MCF 10A (cell line): Measurements from ENCODE around the gene DENND2A. TPM values are rescaled to one million over a fixed set of nuclear protein-coding genes. Genes with fewer than 3 reads are reported as not detected.
"Not testable (repeated sequence)": the region's sequence is repeated elsewhere in the genome, so short reads cannot be mapped to it uniquely, and the experiment has no call there.

Experiments
- BruUV-seq: library from RNA; stranded (reverse); fragments of 400-500 nt; replicated peaks from 2 replicates; lab custom pipeline; 2021; lab: Mats Ljungman, UMichigan
- CTCF ChIA-PET: fragments of 300-600 bp; sonication (Branson Sonifier 250); formaldehyde crosslinking; extraction: SDS; loops from one replicate; lab custom pipeline; 2021; ENCODE audit warnings: antibody characterized with exemption, inconsistent platforms; lab: Yijun Ruan, JAX
- POLR2A ChIA-PET: fragments of 300-600, 350-650 bp; sonication (Branson Sonifier 250); formaldehyde crosslinking; extraction: SDS; loops from one replicate; lab custom pipeline; 2020; ENCODE audit warnings: antibody characterized with exemption, inconsistent platforms; lab: Yijun Ruan, JAX
- DNase-seq: peaks from one replicate; pipeline ENCODE4 v3.0.0-alpha.2; 2018; ENCODE audit not compliant: unreplicated experiment
- H3K27ac Mint-ChIP-seq: one replicate; pipeline ENCODE4 v1.8.0; 2022; ENCODE audit warnings: mild to moderate bottlenecking, low read depth, mixed read lengths; ENCODE audit not compliant: unreplicated experiment
- H3K27me3 Mint-ChIP-seq: one replicate; pipeline ENCODE4 v1.8.0; 2022; ENCODE audit warnings: mixed read lengths; ENCODE audit not compliant: insufficient read depth, unreplicated experiment
- H3K36me3 Mint-ChIP-seq: one replicate; pipeline ENCODE4 v1.8.0; 2022; ENCODE audit warnings: mild to moderate bottlenecking, moderate library complexity, mixed read lengths; ENCODE audit not compliant: insufficient read depth, unreplicated experiment
- H3K4me1 Mint-ChIP-seq: one replicate; pipeline ENCODE4 v1.8.0; 2022; ENCODE audit warnings: mixed read lengths; ENCODE audit not compliant: insufficient read depth, unreplicated experiment
- H3K4me3 Mint-ChIP-seq: one replicate; pipeline ENCODE4 v1.8.0; 2022; ENCODE audit warnings: mild to moderate bottlenecking, moderate library complexity, mixed read lengths; ENCODE audit not compliant: unreplicated experiment
- H3K9me3 Mint-ChIP-seq: one replicate; pipeline ENCODE4 v1.8.0; 2022; ENCODE audit warnings: mixed read lengths; ENCODE audit not compliant: unreplicated experiment
- CTCF ChIP-seq: fragments of 200-600 bp; IDR thresholded peaks from one replicate; pipeline ENCODE4 v1.8.0; 2022; ENCODE audit warnings: antibody characterized with exemption, mild to moderate bottlenecking; ENCODE audit not compliant: unreplicated experiment
- intact Hi-C: fragments of 100-400 bp; cut with micrococcal nuclease; formaldehyde crosslinking; loops from 2 replicates; pipeline ENCODE4 v1.14.1; 2022
- total RNA-seq: library from RNA; stranded (reverse); gene quantifications from 2 replicates; pipeline ENCODE4 v1.2.3, GENCODE V29; 2022

Gene DENND2A
- total RNA-seq, 1 experiment from 2014 or later: 0.26 TPM

GRCh38 chr7:140678816-140679130 is 38.2 kb upstream of the DENND2A start:
- no peak overlapping the region for H3K27ac Mint-ChIP-seq
- intact Hi-C loops: loop anchor here (5.0 kb wide), 1 partner anchor 334 kb away; the partner anchor contains the start of gene MRPS33

GRCh38 chr7:140678081-140678815 is 37.6 kb upstream of the DENND2A start:
- Mint-ChIP-seq H3K4me1 (peaks cover 14% of the 10 kb centered on the region), H3K4me3 (no peak overlapping the region), H3K27ac (peak overlapping the region; percentile 71), H3K9me3 (no peaks in the 10 kb centered on the region), H3K27me3 (no peaks in the 10 kb centered on the region), H3K36me3 (peaks cover 63% of the 10 kb centered on the region)
- no TSS peak for BruUV-seq
- ChIA-PET POLR2A (no interaction called here), CTCF (interaction anchor here (0.6 to 1.8 kb wide), 4 partner anchors 25 to 193 kb away, joined by 3 to 5 read pairs (median 3); no protein-coding TSS in a partner anchor)
- intact Hi-C loops: loop anchor here (5.0 kb wide), 1 partner anchor 334 kb away; the partner anchor contains the start of gene MRPS33
- no peak for TF ChIP-seq CTCF
- no peak for DNase-seq

More at GRCh38 chr7:140678816-140679130, 38.2 kb upstream of the DENND2A start:
- peaks cover 14% of the 10 kb centered on the region for H3K4me1 Mint-ChIP-seq
- ChIA-PET POLR2A (no interaction called here), CTCF (interaction anchor here (0.6 kb wide), 1 partner anchor 27 kb away, joined by 3 read pairs; no protein-coding TSS in a partner anchor)
- H3K27me3 Mint-ChIP-seq: no peaks in the 10 kb centered on the region
- TF ChIP-seq CTCF: no peak
- BruUV-seq: no TSS peak
- peaks cover 67% of the 10 kb centered on the region for H3K36me3 Mint-ChIP-seq
- no peaks in the 10 kb centered on the region for H3K9me3 Mint-ChIP-seq
- DNase-seq: no peak
- H3K4me3 Mint-ChIP-seq: no peak overlapping the region

- no peak for TF ChIP-seq CTCF
- intact Hi-C loops: loop anchor here (5.0 kb wide), 1 partner anchor 335 kb away; the partner anchor contains the start of gene MRPS33
- Mint-ChIP-seq H3K4me3 (no peak overlapping the region), H3K9me3 (no peaks in the 10 kb centered on the region), H3K27me3 (no peaks in the 10 kb centered on the region), H3K27ac (peak overlapping the region; percentile 71), H3K36me3 (peaks cover 59% of the 10 kb centered on the region), H3K4me1 (peaks cover 14% of the 10 kb centered on the region)
- DNase-seq: no peak
- ChIA-PET POLR2A (no interaction called here), CTCF (interaction anchor here (0.6 to 1.8 kb wide), 2 partner anchors 24 to 194 kb away, joined by 3 to 5 read pairs; no protein-coding TSS in a partner anchor)
- BruUV-seq: no TSS peak
Measured at GRCh38 chr7:140677496-140677895, 36.9 kb upstream of the DENND2A start.

GRCh38 chr7:140676956-140677355 is 36.3 kb upstream of the DENND2A start:
- H3K9me3 Mint-ChIP-seq, BruUV-seq, DNase-seq, H3K27me3 Mint-ChIP-seq, POLR2A ChIA-PET, H3K4me3 Mint-ChIP-seq, H3K27ac Mint-ChIP-seq: not testable (repeated sequence)
- CTCF ChIA-PET: interaction anchor here (0.6 to 2.9 kb wide), 4 partner anchors 9 to 24 kb away, joined by 3 to 9 read pairs (median 4); no protein-coding TSS in a partner anchor
- peaks cover 14% of the 10 kb centered on the region for H3K4me1 Mint-ChIP-seq
- H3K36me3 Mint-ChIP-seq: peaks cover 55% of the 10 kb centered on the region
- intact Hi-C loops: loop anchor here (5.0 kb wide), 1 partner anchor 335 kb away; the partner anchor contains the start of gene MRPS33
